Measurements from ENCODE around the gene MS4A5. TPM values are rescaled to one million over a fixed set of nuclear protein-coding genes. Genes with fewer than 3 reads are reported as not detected.
A peak's percentile ranks its signal among the peaks of the same experiment; 100 is the strongest.
"Not testable (repeated sequence)": the region's sequence is repeated elsewhere in the genome, so short reads cannot be mapped to it uniquely, and the experiment has no call there.

MS4A5 gene
- total RNA-seq, 1 experiment from 2014 or later, result not detected

DNA sequence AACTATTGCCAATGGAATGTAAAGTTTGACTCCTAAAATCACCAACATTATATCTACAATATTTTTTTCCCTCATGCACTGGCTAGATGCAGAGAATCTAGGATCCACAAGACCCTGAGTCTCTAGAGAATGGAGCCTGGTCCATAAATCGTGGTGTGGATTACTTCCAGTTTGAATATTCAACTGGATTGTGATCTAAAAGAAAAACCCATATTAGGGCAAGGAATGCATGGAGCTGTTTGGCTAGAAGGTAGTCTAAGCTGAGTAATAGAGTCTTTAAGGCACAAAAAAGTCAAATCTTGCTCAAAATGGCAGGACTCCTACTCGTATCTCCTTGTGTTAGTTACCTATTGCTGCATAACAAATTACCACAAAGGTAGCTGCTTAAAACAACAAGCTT is 9.4 kb upstream of the MS4A5 start:
- H3K79me2 ChIP-seq (ENCODE audit: low read length), result no peaks in the 10 kb centered on the region
- no peak overlapping the region for H2AFZ ChIP-seq (ENCODE audit: low read length)
- H3K36me3 ChIP-seq (ENCODE audit: insufficient read depth, low read length), result no peaks in the 10 kb centered on the region
- no peaks in the 10 kb centered on the region; the same call in 1 of the 2 replicates for H3K9me2 ChIP-seq (replicated peaks; ENCODE audit: insufficient read depth, low read length)
- no peaks in the 10 kb centered on the region for H4K20me1 ChIP-seq (ENCODE audit: insufficient read depth, low read depth, low read length)
- H3K4me3 ChIP-seq (ENCODE audit: low read length), result no peak overlapping the region
- DNase-seq, result no peak
- H3K27ac ChIP-seq (ENCODE audit: low read length), result no peak overlapping the region
- H3K4me1 ChIP-seq (ENCODE audit: low read length), result peaks cover 12% of the 10 kb centered on the region
- no peaks in the 10 kb centered on the region for H3K27me3 ChIP-seq (ENCODE audit: low read length)
- no peak overlapping the region for H3K4me2 ChIP-seq (ENCODE audit: low read depth, low read length, poor library complexity, severe bottlenecking)
- H3K9me3 ChIP-seq (ENCODE audit: low read length), result no peaks in the 10 kb centered on the region
- no peak overlapping the region for H3K9ac ChIP-seq (ENCODE audit: low read length)

GRCh38 chr11:60422609-60423008 is 6.8 kb upstream of the MS4A5 start:
- Histone ChIP-seq H3K27ac (ENCODE audit: low read length) (no peak overlapping the region), H3K4me3 (ENCODE audit: low read length) (no peak overlapping the region)

DNA sequence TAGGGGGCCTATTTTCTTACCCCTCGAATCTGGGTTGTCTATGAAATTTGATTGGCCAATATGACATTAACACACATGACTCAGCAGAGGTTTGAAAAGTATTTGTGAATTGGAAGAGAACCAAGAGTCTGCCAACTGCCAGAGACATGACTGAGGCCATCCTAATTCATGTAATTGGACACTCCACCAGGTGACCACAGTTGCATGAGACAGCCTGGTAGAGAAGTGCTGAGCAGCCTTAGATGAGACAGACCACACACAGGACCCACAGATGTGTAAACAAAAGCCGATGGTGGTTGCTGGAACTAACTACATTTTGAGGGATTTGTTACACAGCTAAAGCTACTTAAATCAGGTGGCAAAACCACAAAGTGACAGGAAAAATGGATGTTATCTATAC is 855 bp upstream of the MS4A5 start:
- no peaks in the 10 kb centered on the region for H3K79me2 ChIP-seq (ENCODE audit: low read length)
- no peaks in the 10 kb centered on the region for H3K36me3 ChIP-seq (ENCODE audit: insufficient read depth, low read length)
- DNase-seq, result no peak
- H2AFZ ChIP-seq (ENCODE audit: low read length), result no peak overlapping the region
- no peak overlapping the region for H3K27ac ChIP-seq (ENCODE audit: low read length)
- no peak overlapping the region for H3K9ac ChIP-seq (ENCODE audit: low read length)
- no peak overlapping the region for H3K4me3 ChIP-seq (ENCODE audit: low read length)
- H3K27me3 ChIP-seq (ENCODE audit: low read length), result no peaks in the 10 kb centered on the region
- no peaks in the 10 kb centered on the region for H4K20me1 ChIP-seq (ENCODE audit: insufficient read depth, low read depth, low read length)
- H3K4me1 ChIP-seq (ENCODE audit: low read length), result 0 out of 2 replicates have a peak, but pooled peaks cover 3% of the 10 kb centered on the region
- no peaks in the 10 kb centered on the region for H3K9me2 ChIP-seq (replicated peaks; ENCODE audit: insufficient read depth, low read length)
- no peak overlapping the region for H3K4me2 ChIP-seq (ENCODE audit: low read depth, low read length, poor library complexity, severe bottlenecking)
- no peaks in the 10 kb centered on the region for H3K9me3 ChIP-seq (ENCODE audit: low read length)

More at GRCh38 chr11:60422609-60423008, 6.8 kb upstream of the MS4A5 start:
- Histone ChIP-seq H3K79me2 (ENCODE audit: low read length) (no peaks in the 10 kb centered on the region), H2AFZ (ENCODE audit: low read length) (no peak overlapping the region), H3K9me2 (replicated peaks; ENCODE audit: insufficient read depth, low read length) (no peaks in the 10 kb centered on the region), H4K20me1 (ENCODE audit: insufficient read depth, low read depth, low read length) (no peaks in the 10 kb centered on the region), H3K4me1 (ENCODE audit: low read length) (peaks cover under 1% of the 10 kb centered on the region; the same call in 1 of the 2 replicates), H3K27me3 (ENCODE audit: low read length) (no peaks in the 10 kb centered on the region), H3K9me3 (ENCODE audit: low read length) (no peaks in the 10 kb centered on the region), H3K9ac (ENCODE audit: low read length) (no peak overlapping the region), H3K36me3 (ENCODE audit: insufficient read depth, low read length) (no peaks in the 10 kb centered on the region), H3K4me2 (ENCODE audit: low read depth, low read length, poor library complexity, severe bottlenecking) (no peak overlapping the region)
- DNase-seq, result no peak

GRCh38 chr11:60431251-60431650 is 1.9 kb downstream of the MS4A5 start:
- H3K27ac ChIP-seq (ENCODE audit: low read length), result no peak overlapping the region
- no peaks in the 10 kb centered on the region for H3K9me2 ChIP-seq (replicated peaks; ENCODE audit: insufficient read depth, low read length)
- no peak overlapping the region for H3K4me3 ChIP-seq (ENCODE audit: low read length)
- H3K79me2 ChIP-seq (ENCODE audit: low read length), result no peaks in the 10 kb centered on the region
- H3K9me3 ChIP-seq (ENCODE audit: low read length), result no peaks in the 10 kb centered on the region
- 0 out of 2 replicates have a peak, but pooled peaks cover 3% of the 10 kb centered on the region for H3K4me1 ChIP-seq (ENCODE audit: low read length)
- DNase-seq, result no peak
- no peak overlapping the region for H3K4me2 ChIP-seq (ENCODE audit: low read depth, low read length, poor library complexity, severe bottlenecking)
- H2AFZ ChIP-seq (ENCODE audit: low read length), result no peak overlapping the region
- H3K36me3 ChIP-seq (ENCODE audit: insufficient read depth, low read length), result no peaks in the 10 kb centered on the region
- H4K20me1 ChIP-seq (ENCODE audit: insufficient read depth, low read depth, low read length), result no peaks in the 10 kb centered on the region
- no peaks in the 10 kb centered on the region for H3K27me3 ChIP-seq (ENCODE audit: low read length)
- no peak overlapping the region for H3K9ac ChIP-seq (ENCODE audit: low read length)

GRCh38 chr11:60433401-60433800 is 4.0 kb downstream of the MS4A5 start:
- Histone ChIP-seq H3K4me3 (ENCODE audit: low read length) (no peak overlapping the region), H4K20me1 (ENCODE audit: insufficient read depth, low read depth, low read length) (no peaks in the 10 kb centered on the region), H3K27me3 (ENCODE audit: low read length) (no peaks in the 10 kb centered on the region), H3K9me3 (ENCODE audit: low read length) (no peaks in the 10 kb centered on the region), H3K9ac (ENCODE audit: low read length) (no peak overlapping the region), H3K4me1 (ENCODE audit: low read length) (0 out of 2 replicates have a peak, but pooled peaks cover 2% of the 10 kb centered on the region), H3K27ac (ENCODE audit: low read length) (no peak overlapping the region), H3K4me2 (ENCODE audit: low read depth, low read length, poor library complexity, severe bottlenecking) (no peak overlapping the region), H3K9me2 (replicated peaks; ENCODE audit: insufficient read depth, low read length) (no peaks in the 10 kb centered on the region), H2AFZ (ENCODE audit: low read length) (no peak overlapping the region), H3K36me3 (ENCODE audit: insufficient read depth, low read length) (no peaks in the 10 kb centered on the region), H3K79me2 (ENCODE audit: low read length) (no peaks in the 10 kb centered on the region)
- no peak for DNase-seq

- Histone ChIP-seq H3K27me3 (ENCODE audit: low read length) (no peaks in the 10 kb centered on the region), H3K27ac (ENCODE audit: low read length) (no peak overlapping the region; the same call in 1 of the 2 replicates), H3K4me3 (ENCODE audit: low read length) (no peak overlapping the region; the same call in 1 of the 2 replicates), H4K20me1 (ENCODE audit: insufficient read depth, low read depth, low read length) (no peaks in the 10 kb centered on the region), H3K9me2 (replicated peaks; ENCODE audit: insufficient read depth, low read length) (0 out of 2 replicates have a peak, but pooled peaks cover 2% of the 10 kb centered on the region), H3K4me1 (ENCODE audit: low read length) (peaks cover 24% of the 10 kb centered on the region), H3K79me2 (ENCODE audit: low read length) (no peaks in the 10 kb centered on the region), H3K4me2 (ENCODE audit: low read depth, low read length, poor library complexity, severe bottlenecking) (no peak overlapping the region), H3K9me3 (ENCODE audit: low read length) (no peaks in the 10 kb centered on the region), H3K36me3 (ENCODE audit: insufficient read depth, low read length) (no peaks in the 10 kb centered on the region), H2AFZ (ENCODE audit: low read length) (no peak overlapping the region; the same call in 1 of the 2 replicates), H3K9ac (ENCODE audit: low read length) (peak overlapping the region; percentile 56; the same call in 1 of the 2 replicates)
- no peak for DNase-seq
Observed at GRCh38 chr11:60447070-60447469, 17.7 kb downstream of the MS4A5 start.

DNA sequence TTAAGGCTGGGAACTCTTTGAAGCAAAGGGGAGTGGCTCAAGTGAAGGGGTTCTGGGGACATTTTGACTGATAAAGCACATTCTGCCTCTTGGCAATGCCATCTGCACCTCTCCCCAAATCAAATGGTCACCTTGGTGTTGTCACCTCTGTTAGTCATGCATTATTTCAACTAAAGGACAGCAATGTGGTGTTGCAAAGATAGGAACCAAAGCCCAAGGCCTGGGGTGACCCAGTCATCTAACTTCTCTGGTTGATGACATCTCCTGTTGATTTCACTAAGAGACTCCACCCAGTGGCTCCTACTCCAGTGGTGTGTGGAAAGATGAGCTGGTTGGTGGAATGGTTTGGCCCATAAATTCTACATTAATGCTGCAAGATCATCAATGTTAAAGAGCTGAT is 18.5 kb downstream of the MS4A5 start:
- Histone ChIP-seq H2AFZ (ENCODE audit: low read length) (no peak overlapping the region), H3K79me2 (ENCODE audit: low read length) (no peaks in the 10 kb centered on the region), H3K9me3 (ENCODE audit: low read length) (no peaks in the 10 kb centered on the region), H3K4me2 (ENCODE audit: low read depth, low read length, poor library complexity, severe bottlenecking) (no peak overlapping the region), H3K9ac (ENCODE audit: low read length) (no peak overlapping the region), H3K27me3 (ENCODE audit: low read length) (no peaks in the 10 kb centered on the region), H3K27ac (ENCODE audit: low read length) (no peak overlapping the region), H3K4me3 (ENCODE audit: low read length) (no peak overlapping the region), H3K4me1 (ENCODE audit: low read length) (peaks cover 26% of the 10 kb centered on the region), H3K9me2 (replicated peaks; ENCODE audit: insufficient read depth, low read length) (0 out of 2 replicates have a peak, but pooled peaks cover 2% of the 10 kb centered on the region), H3K36me3 (ENCODE audit: insufficient read depth, low read length) (no peaks in the 10 kb centered on the region), H4K20me1 (ENCODE audit: insufficient read depth, low read depth, low read length) (no peaks in the 10 kb centered on the region)
- no peak for DNase-seq

GRCh38 chr11:60451185-60451584 is 21.8 kb downstream of the MS4A5 start:
- not testable (repeated sequence) for H3K9ac ChIP-seq (ENCODE audit: low read length); H2AFZ ChIP-seq (ENCODE audit: low read length); H3K4me2 ChIP-seq (ENCODE audit: low read depth, low read length, poor library complexity, severe bottlenecking); H3K79me2 ChIP-seq (ENCODE audit: low read length); DNase-seq; H3K9me3 ChIP-seq (ENCODE audit: low read length); H4K20me1 ChIP-seq (ENCODE audit: insufficient read depth, low read depth, low read length); H3K36me3 ChIP-seq (ENCODE audit: insufficient read depth, low read length); H3K4me3 ChIP-seq (ENCODE audit: low read length); H3K27ac ChIP-seq (ENCODE audit: low read length); H3K9me2 ChIP-seq (replicated peaks; ENCODE audit: insufficient read depth, low read length); H3K27me3 ChIP-seq (ENCODE audit: low read length)
- H3K4me1 ChIP-seq (ENCODE audit: low read length), result peaks cover 49% of the 10 kb centered on the region

Data from Karpas-422 (cell line).